HEK293 (cell line): ENCODE results near the gene PDE2A.

Experiments
- CTCF ChIA-PET: fragments of 350-600 bp; formaldehyde crosslinking; extraction: SDS; loops from one replicate; lab custom pipeline; 2021; ENCODE audit warnings: antibody characterized with exemption; lab: Yijun Ruan, JAX
- POLR2A ChIA-PET: fragments of 300-600 bp; formaldehyde crosslinking; extraction: SDS; loops from one replicate; lab custom pipeline; 2020; ENCODE audit warnings: antibody characterized with exemption, inconsistent platforms; lab: Yijun Ruan, JAX
- H3K27ac ChIP-seq: fragments of 200-500 bp; sonication (Bioruptor generic); 2 replicates; pipeline ENCODE4 v1.5.1; 2014; ENCODE audit warnings: low read depth, low read length, control low read depth, inconsistent platforms; ENCODE audit errors: extremely low read depth
- H3K36me3 ChIP-seq, 2 experiments: fragments of 200-500 bp in 1 of 2; sonication (Bioruptor generic) in 1 of 2; 1 replicate in 1 of 2; 2 replicates in 1 of 2; pipeline ENCODE4 v1.5.1; 2014 to 2017; ENCODE audit warnings: inconsistent platforms in 2 of 2, low read length in 2 of 2; ENCODE audit not compliant: control insufficient read depth in 2 of 2, insufficient read depth in 1 of 2
- H3K4me1 ChIP-seq: fragments of 200-500 bp; sonication (Bioruptor generic); 2 replicates; pipeline ENCODE4 v1.5.1; 2014; ENCODE audit warnings: mild to moderate bottlenecking, low read length, inconsistent platforms; ENCODE audit not compliant: control insufficient read depth, insufficient read depth
- H3K4me3 ChIP-seq: 2 replicates; pipeline ENCODE4 v1.5.1; 2011; ENCODE audit warnings: low read depth, mild to moderate bottlenecking, control low read depth, low read length, moderate library complexity
- H3K9me3 ChIP-seq: fragments of 200-500 bp; sonication (Bioruptor generic); 2 replicates; pipeline ENCODE4 v1.5.1; 2014; ENCODE audit warnings: low read depth, low read length, inconsistent platforms; ENCODE audit not compliant: control insufficient read depth, insufficient read depth
- HOXC10 ChIP-seq: sonication (generic); formaldehyde crosslinking; IDR thresholded peaks from 2 replicates; pipeline ENCODE4 v1.8.1; 2023; ENCODE audit warnings: mild to moderate bottlenecking, missing genetic modification reagents
- HOXD13 ChIP-seq: sonication (generic); formaldehyde crosslinking; IDR thresholded peaks from 2 replicates; pipeline ENCODE4 v1.8.0; 2022; ENCODE audit warnings: missing genetic modification reagents, borderline replicate concordance
- MZF1 ChIP-seq: fragments of 450-650 bp; formaldehyde crosslinking; IDR thresholded peaks from 2 replicates; pipeline ENCODE4 v1.5.1; 2017; ENCODE audit warnings: missing biosample characterization, missing genetic modification characterization, borderline replicate concordance
- SCRT2 ChIP-seq: fragments of 450-650 bp; formaldehyde crosslinking; IDR thresholded peaks from 2 replicates; pipeline ENCODE4 v1.5.1; 2016; ENCODE audit warnings: missing biosample characterization, missing genetic modification characterization
- YY2 ChIP-seq: fragments of 450-650 bp; formaldehyde crosslinking; IDR thresholded peaks from 2 replicates; pipeline ENCODE4 v1.5.1; 2016; ENCODE audit warnings: missing biosample characterization, missing genetic modification characterization
- ZBTB17 ChIP-seq: fragments of 450-650 bp; formaldehyde crosslinking; IDR thresholded peaks from 2 replicates; pipeline ENCODE4 v1.5.1; 2016; ENCODE audit warnings: missing biosample characterization, missing genetic modification characterization
- ZFHX2 ChIP-seq: fragments of 450-650 bp; formaldehyde crosslinking; conservative IDR thresholded peaks from 2 replicates; pipeline ENCODE4 v1.5.1; 2016; ENCODE audit warnings: missing biosample characterization, missing genetic modification characterization
- ZFP3 ChIP-seq: fragments of 450-650 bp; formaldehyde crosslinking; IDR thresholded peaks from 2 replicates; pipeline ENCODE4 v1.5.1; 2016; ENCODE audit warnings: low read depth, missing biosample characterization, missing genetic modification characterization
- ZFP37 ChIP-seq: fragments of 450-650 bp; formaldehyde crosslinking; IDR thresholded peaks from 2 replicates; pipeline ENCODE4 v1.5.1; 2016; ENCODE audit warnings: missing biosample characterization, missing genetic modification characterization
- ZFP69B ChIP-seq: fragments of 450-650 bp; formaldehyde crosslinking; IDR thresholded peaks from 2 replicates; pipeline ENCODE4 v1.5.1; 2016; ENCODE audit warnings: missing biosample characterization, missing genetic modification characterization
- ZNF121 ChIP-seq: fragments of 450-650 bp; formaldehyde crosslinking; IDR thresholded peaks from 2 replicates; pipeline ENCODE4 v1.5.1; 2016; ENCODE audit warnings: missing biosample characterization, missing genetic modification characterization
- ZNF133 ChIP-seq: fragments of 450-650 bp; formaldehyde crosslinking; IDR thresholded peaks from 2 replicates; pipeline ENCODE4 v1.5.1; 2016; ENCODE audit warnings: missing biosample characterization, missing genetic modification characterization
- ZNF146 ChIP-seq: fragments of 450-650 bp; formaldehyde crosslinking; IDR thresholded peaks from 2 replicates; pipeline ENCODE4 v1.5.1; 2016; ENCODE audit warnings: missing biosample characterization, missing genetic modification characterization
- ZNF157 ChIP-seq: fragments of 450-650 bp; formaldehyde crosslinking; IDR thresholded peaks from 2 replicates; pipeline ENCODE4 v1.5.1; 2016; ENCODE audit warnings: missing biosample characterization, missing genetic modification characterization
- ZNF211 ChIP-seq: fragments of 450-650 bp; formaldehyde crosslinking; IDR thresholded peaks from 2 replicates; pipeline ENCODE4 v1.5.1; 2016; ENCODE audit warnings: low read depth, missing biosample characterization, missing genetic modification characterization
- ZNF239 ChIP-seq: fragments of 450-650 bp; formaldehyde crosslinking; IDR thresholded peaks from 2 replicates; pipeline ENCODE4 v1.5.1; 2016; ENCODE audit warnings: missing biosample characterization, missing genetic modification characterization
- ZNF404 ChIP-seq: fragments of 450-650 bp; formaldehyde crosslinking; IDR thresholded peaks from 2 replicates; pipeline ENCODE4 v1.5.1; 2017; ENCODE audit warnings: missing biosample characterization, missing genetic modification characterization
- ZNF416 ChIP-seq: fragments of 450-650 bp; formaldehyde crosslinking; IDR thresholded peaks from 2 replicates; pipeline ENCODE4 v1.5.1; 2016; ENCODE audit warnings: missing biosample characterization, missing genetic modification characterization
- ZNF571 ChIP-seq: fragments of 450-650 bp; formaldehyde crosslinking; IDR thresholded peaks from 2 replicates; pipeline ENCODE4 v1.5.0; 2017; ENCODE audit warnings: missing biosample characterization, missing genetic modification characterization
- ZNF624 ChIP-seq: fragments of 450-650 bp; formaldehyde crosslinking; IDR thresholded peaks from 2 replicates; pipeline ENCODE4 v1.5.1; 2017; ENCODE audit warnings: missing biosample characterization, missing genetic modification characterization
- ZNF654 ChIP-seq: fragments of 450-650 bp; formaldehyde crosslinking; IDR thresholded peaks from 2 replicates; pipeline ENCODE4 v1.5.1; 2016; ENCODE audit warnings: low read depth, missing biosample characterization, missing genetic modification characterization
- ZNF701 ChIP-seq: fragments of 450-650 bp; formaldehyde crosslinking; IDR thresholded peaks from 2 replicates; pipeline ENCODE4 v1.5.1; 2016; ENCODE audit warnings: missing biosample characterization, missing genetic modification characterization
- ZNF777 ChIP-seq: fragments of 450-650 bp; formaldehyde crosslinking; IDR thresholded peaks from 2 replicates; pipeline ENCODE4 v1.5.1; 2017; ENCODE audit warnings: missing biosample characterization, missing genetic modification characterization, borderline replicate concordance
- ZNF837 ChIP-seq: fragments of 450-650 bp; formaldehyde crosslinking; IDR thresholded peaks from 2 replicates; pipeline ENCODE4 v1.5.1; 2016; ENCODE audit warnings: missing biosample characterization, missing genetic modification characterization
- ZXDB ChIP-seq: fragments of 450-650 bp; formaldehyde crosslinking; IDR thresholded peaks from 2 replicates; pipeline ENCODE4 v1.5.1; 2016; ENCODE audit warnings: missing biosample characterization, missing genetic modification characterization
- TF ChIP-seq, protein P1 (sequence below): fragments of 450-650 bp; formaldehyde crosslinking; IDR thresholded peaks from 2 replicates; pipeline ENCODE4 v1.5.1; 2016; ENCODE audit warnings: missing biosample characterization, missing genetic modification characterization
- TF ChIP-seq, protein P2 (sequence below): fragments of 450-650 bp; formaldehyde crosslinking; conservative IDR thresholded peaks from 2 replicates; pipeline ENCODE4 v1.5.1; 2016; ENCODE audit warnings: low read depth, missing biosample characterization, missing genetic modification characterization
- TF ChIP-seq, protein P3 (sequence below): fragments of 450-650 bp; formaldehyde crosslinking; IDR thresholded peaks from 2 replicates; pipeline ENCODE4 v1.5.1; 2017; ENCODE audit warnings: missing biosample characterization, missing genetic modification characterization
- TF ChIP-seq, protein P4 (sequence below): fragments of 450-650 bp; formaldehyde crosslinking; IDR thresholded peaks from 2 replicates; pipeline ENCODE4 v1.5.1; 2016; ENCODE audit warnings: missing biosample characterization, missing genetic modification characterization
- TF ChIP-seq, protein P5 (sequence below): fragments of 450-650 bp; IDR thresholded peaks from 2 replicates; pipeline ENCODE4 v1.5.1; 2018; ENCODE audit warnings: missing biosample characterization, mild to moderate bottlenecking, missing genetic modification characterization

The PDE2A gene

DNA sequence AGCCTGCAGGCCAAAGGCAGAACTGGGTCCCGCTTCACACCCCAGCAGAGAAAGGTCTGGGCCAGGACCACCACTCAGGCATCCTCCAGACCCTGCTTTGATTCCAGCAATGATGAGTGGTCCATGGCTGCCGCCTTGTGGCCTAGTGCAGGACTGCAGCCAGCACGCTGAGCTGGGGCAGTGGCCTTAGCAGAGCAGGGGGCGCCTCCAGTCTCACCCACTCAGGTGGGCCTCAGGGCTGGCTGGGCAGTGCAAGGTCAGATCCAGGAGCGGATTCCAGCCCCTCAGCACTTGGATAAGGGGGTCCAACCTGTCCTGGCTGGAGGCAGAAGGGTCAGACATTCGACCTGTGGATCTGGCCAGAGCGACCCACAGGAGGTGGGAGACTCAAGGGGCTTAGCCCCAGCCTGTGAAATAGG lies 9.6 kb upstream of the PDE2A start:
- Histone ChIP-seq H3K27ac (no peak overlapping the region), H3K4me3 (no peak overlapping the region), H3K36me3 (peaks cover 0 to 49% of the 10 kb centered on the region in 2 experiments; a peak in 1 of 3 replicates), H3K9me3 (no peaks in the 10 kb centered on the region), H3K4me1 (no peaks in the 10 kb centered on the region)
- ChIA-PET CTCF (interaction anchor here (0.5 to 5.1 kb wide), 31 partner anchors 9 to 652 kb away, joined by 3 to 50 read pairs (median 4); partner anchors contain the start of gene PDE2A), POLR2A (no interaction called here)
- TF ChIP-seq ZNF624 (no peak), ZNF146 (no peak), SCRT2 (tag by site-specific recombination) (peak; percentile 15; the same call in 1 of the 2 replicates), ZFHX2 (tag by site-specific recombination) (no peak), HOXD13 (CRISPR knock-in tag) (no peak), ZFP69B (tag by site-specific recombination) (no peak), ZNF157 (tag by site-specific recombination) (no peak), YY2 (tag by site-specific recombination) (no peak), ZNF133 (no peak), ZNF837 (tag by site-specific recombination) (no peak), MZF1 (no peak), ZNF121 (tag by site-specific recombination) (no peak), ZNF211 (tag by site-specific recombination) (no peak), ZNF571 (no peak), ZNF777 (no peak), ZFP3 (no peak), HOXC10 (CRISPR knock-in tag) (no peak), ZBTB17 (0 out of 2 replicates have a peak, but pooled peaks have one; percentile 21), ZNF404 (no peak), ZNF654 (peak; percentile 51), ZNF416 (tag by site-specific recombination) (no peak), ZNF239 (tag by site-specific recombination) (no peak), ZXDB (tag by site-specific recombination) (no peak), ZNF701 (tag by site-specific recombination) (no peak), ZFP37 (tag by site-specific recombination) (no peak)
- TF ChIP-seq, protein P1, sequence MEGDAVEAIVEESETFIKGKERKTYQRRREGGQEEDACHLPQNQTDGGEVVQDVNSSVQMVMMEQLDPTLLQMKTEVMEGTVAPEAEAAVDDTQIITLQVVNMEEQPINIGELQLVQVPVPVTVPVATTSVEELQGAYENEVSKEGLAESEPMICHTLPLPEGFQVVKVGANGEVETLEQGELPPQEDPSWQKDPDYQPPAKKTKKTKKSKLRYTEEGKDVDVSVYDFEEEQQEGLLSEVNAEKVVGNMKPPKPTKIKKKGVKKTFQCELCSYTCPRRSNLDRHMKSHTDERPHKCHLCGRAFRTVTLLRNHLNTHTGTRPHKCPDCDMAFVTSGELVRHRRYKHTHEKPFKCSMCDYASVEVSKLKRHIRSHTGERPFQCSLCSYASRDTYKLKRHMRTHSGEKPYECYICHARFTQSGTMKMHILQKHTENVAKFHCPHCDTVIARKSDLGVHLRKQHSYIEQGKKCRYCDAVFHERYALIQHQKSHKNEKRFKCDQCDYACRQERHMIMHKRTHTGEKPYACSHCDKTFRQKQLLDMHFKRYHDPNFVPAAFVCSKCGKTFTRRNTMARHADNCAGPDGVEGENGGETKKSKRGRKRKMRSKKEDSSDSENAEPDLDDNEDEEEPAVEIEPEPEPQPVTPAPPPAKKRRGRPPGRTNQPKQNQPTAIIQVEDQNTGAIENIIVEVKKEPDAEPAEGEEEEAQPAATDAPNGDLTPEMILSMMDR (tag by site-specific recombination), result peak; percentile 79
- TF ChIP-seq, protein P2, sequence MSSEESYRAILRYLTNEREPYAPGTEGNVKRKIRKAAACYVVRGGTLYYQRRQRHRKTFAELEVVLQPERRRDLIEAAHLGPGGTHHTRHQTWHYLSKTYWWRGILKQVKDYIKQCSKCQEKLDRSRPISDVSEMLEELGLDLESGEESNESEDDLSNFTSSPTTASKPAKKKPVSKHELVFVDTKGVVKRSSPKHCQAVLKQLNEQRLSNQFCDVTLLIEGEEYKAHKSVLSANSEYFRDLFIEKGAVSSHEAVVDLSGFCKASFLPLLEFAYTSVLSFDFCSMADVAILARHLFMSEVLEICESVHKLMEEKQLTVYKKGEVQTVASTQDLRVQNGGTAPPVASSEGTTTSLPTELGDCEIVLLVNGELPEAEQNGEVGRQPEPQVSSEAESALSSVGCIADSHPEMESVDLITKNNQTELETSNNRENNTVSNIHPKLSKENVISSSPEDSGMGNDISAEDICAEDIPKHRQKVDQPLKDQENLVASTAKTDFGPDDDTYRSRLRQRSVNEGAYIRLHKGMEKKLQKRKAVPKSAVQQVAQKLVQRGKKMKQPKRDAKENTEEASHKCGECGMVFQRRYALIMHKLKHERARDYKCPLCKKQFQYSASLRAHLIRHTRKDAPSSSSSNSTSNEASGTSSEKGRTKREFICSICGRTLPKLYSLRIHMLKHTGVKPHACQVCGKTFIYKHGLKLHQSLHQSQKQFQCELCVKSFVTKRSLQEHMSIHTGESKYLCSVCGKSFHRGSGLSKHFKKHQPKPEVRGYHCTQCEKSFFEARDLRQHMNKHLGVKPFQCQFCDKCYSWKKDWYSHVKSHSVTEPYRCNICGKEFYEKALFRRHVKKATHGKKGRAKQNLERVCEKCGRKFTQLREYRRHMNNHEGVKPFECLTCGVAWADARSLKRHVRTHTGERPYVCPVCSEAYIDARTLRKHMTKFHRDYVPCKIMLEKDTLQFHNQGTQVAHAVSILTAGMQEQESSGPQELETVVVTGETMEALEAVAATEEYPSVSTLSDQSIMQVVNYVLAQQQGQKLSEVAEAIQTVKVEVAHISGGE (tag by site-specific recombination), result no peak
- TF ChIP-seq, protein P3, sequence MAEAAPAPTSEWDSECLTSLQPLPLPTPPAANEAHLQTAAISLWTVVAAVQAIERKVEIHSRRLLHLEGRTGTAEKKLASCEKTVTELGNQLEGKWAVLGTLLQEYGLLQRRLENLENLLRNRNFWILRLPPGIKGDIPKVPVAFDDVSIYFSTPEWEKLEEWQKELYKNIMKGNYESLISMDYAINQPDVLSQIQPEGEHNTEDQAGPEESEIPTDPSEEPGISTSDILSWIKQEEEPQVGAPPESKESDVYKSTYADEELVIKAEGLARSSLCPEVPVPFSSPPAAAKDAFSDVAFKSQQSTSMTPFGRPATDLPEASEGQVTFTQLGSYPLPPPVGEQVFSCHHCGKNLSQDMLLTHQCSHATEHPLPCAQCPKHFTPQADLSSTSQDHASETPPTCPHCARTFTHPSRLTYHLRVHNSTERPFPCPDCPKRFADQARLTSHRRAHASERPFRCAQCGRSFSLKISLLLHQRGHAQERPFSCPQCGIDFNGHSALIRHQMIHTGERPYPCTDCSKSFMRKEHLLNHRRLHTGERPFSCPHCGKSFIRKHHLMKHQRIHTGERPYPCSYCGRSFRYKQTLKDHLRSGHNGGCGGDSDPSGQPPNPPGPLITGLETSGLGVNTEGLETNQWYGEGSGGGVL (tag by site-specific recombination), result no peak
- TF ChIP-seq, protein P4, sequence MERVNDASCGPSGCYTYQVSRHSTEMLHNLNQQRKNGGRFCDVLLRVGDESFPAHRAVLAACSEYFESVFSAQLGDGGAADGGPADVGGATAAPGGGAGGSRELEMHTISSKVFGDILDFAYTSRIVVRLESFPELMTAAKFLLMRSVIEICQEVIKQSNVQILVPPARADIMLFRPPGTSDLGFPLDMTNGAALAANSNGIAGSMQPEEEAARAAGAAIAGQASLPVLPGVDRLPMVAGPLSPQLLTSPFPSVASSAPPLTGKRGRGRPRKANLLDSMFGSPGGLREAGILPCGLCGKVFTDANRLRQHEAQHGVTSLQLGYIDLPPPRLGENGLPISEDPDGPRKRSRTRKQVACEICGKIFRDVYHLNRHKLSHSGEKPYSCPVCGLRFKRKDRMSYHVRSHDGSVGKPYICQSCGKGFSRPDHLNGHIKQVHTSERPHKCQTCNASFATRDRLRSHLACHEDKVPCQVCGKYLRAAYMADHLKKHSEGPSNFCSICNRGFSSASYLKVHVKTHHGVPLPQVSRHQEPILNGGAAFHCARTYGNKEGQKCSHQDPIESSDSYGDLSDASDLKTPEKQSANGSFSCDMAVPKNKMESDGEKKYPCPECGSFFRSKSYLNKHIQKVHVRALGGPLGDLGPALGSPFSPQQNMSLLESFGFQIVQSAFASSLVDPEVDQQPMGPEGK, result 0 out of 2 replicates have a peak, but pooled peaks have one; percentile 21
- TF ChIP-seq, protein P5, sequence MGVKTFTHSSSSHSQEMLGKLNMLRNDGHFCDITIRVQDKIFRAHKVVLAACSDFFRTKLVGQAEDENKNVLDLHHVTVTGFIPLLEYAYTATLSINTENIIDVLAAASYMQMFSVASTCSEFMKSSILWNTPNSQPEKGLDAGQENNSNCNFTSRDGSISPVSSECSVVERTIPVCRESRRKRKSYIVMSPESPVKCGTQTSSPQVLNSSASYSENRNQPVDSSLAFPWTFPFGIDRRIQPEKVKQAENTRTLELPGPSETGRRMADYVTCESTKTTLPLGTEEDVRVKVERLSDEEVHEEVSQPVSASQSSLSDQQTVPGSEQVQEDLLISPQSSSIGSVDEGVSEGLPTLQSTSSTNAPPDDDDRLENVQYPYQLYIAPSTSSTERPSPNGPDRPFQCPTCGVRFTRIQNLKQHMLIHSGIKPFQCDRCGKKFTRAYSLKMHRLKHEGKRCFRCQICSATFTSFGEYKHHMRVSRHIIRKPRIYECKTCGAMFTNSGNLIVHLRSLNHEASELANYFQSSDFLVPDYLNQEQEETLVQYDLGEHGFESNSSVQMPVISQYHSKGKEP, result no peak
